HEK293 (cell line): ENCODE measurements around the gene CACNA2D1.

Experiments
- CTCF ChIA-PET: fragments of 350-600 bp; formaldehyde crosslinking; extraction: SDS; loops from one replicate; lab custom pipeline; 2021; ENCODE audit warnings: antibody characterized with exemption; lab: Yijun Ruan, JAX
- POLR2A ChIA-PET: fragments of 300-600 bp; formaldehyde crosslinking; extraction: SDS; loops from one replicate; lab custom pipeline; 2020; ENCODE audit warnings: antibody characterized with exemption, inconsistent platforms; lab: Yijun Ruan, JAX
- H3K27ac ChIP-seq: fragments of 200-500 bp; sonication (Bioruptor generic); 2 replicates; pipeline ENCODE4 v1.5.1; 2014; ENCODE audit warnings: low read depth, low read length, control low read depth, inconsistent platforms; ENCODE audit errors: extremely low read depth
- H3K36me3 ChIP-seq, 2 experiments: fragments of 200-500 bp in 1 of 2; sonication (Bioruptor generic) in 1 of 2; 1 replicate in 1 of 2; 2 replicates in 1 of 2; pipeline ENCODE4 v1.5.1; 2014 to 2017; ENCODE audit warnings: inconsistent platforms in 2 of 2, low read length in 2 of 2; ENCODE audit not compliant: control insufficient read depth in 2 of 2, insufficient read depth in 1 of 2
- H3K4me1 ChIP-seq: fragments of 200-500 bp; sonication (Bioruptor generic); 2 replicates; pipeline ENCODE4 v1.5.1; 2014; ENCODE audit warnings: mild to moderate bottlenecking, low read length, inconsistent platforms; ENCODE audit not compliant: control insufficient read depth, insufficient read depth
- H3K4me3 ChIP-seq: 2 replicates; pipeline ENCODE4 v1.5.1; 2011; ENCODE audit warnings: low read depth, mild to moderate bottlenecking, control low read depth, low read length, moderate library complexity
- H3K9me3 ChIP-seq: fragments of 200-500 bp; sonication (Bioruptor generic); 2 replicates; pipeline ENCODE4 v1.5.1; 2014; ENCODE audit warnings: low read depth, low read length, inconsistent platforms; ENCODE audit not compliant: control insufficient read depth, insufficient read depth
- BCL11A ChIP-seq: fragments of 450-650 bp; formaldehyde crosslinking; IDR thresholded peaks from 2 replicates; pipeline ENCODE4 v1.5.1; 2016; ENCODE audit warnings: low read depth, missing biosample characterization, missing genetic modification characterization
- BCL11B ChIP-seq: fragments of 450-650 bp; formaldehyde crosslinking; IDR thresholded peaks from 2 replicates; pipeline ENCODE4 v1.5.1; 2016; ENCODE audit warnings: low read depth, missing biosample characterization, missing genetic modification characterization
- KLF17 ChIP-seq: fragments of 450-650 bp; formaldehyde crosslinking; IDR thresholded peaks from 2 replicates; pipeline ENCODE4 v1.5.1; 2016; ENCODE audit warnings: missing biosample characterization, missing genetic modification characterization
- PATZ1 ChIP-seq: fragments of 450-650 bp; formaldehyde crosslinking; IDR thresholded peaks from 2 replicates; pipeline ENCODE4 v1.5.1; 2016; ENCODE audit warnings: missing biosample characterization, missing genetic modification characterization
- PBX3 ChIP-seq: sonication (generic); formaldehyde crosslinking; IDR thresholded peaks from 2 replicates; pipeline ENCODE4 v1.8.1; 2022; ENCODE audit warnings: mild to moderate bottlenecking, moderate library complexity, missing genetic modification reagents
- PRDM1 ChIP-seq: fragments of 450-650 bp; formaldehyde crosslinking; IDR thresholded peaks from 2 replicates; pipeline ENCODE4; 2016; ENCODE audit warnings: missing biosample characterization, missing genetic modification characterization
- TSHZ1 ChIP-seq: fragments of 450-650 bp; formaldehyde crosslinking; IDR thresholded peaks from 2 replicates; pipeline ENCODE4 v1.5.1; 2016; ENCODE audit warnings: missing biosample characterization, missing genetic modification characterization, borderline replicate concordance
- WT1 ChIP-seq: fragments of 450-650 bp; formaldehyde crosslinking; IDR thresholded peaks from 2 replicates; pipeline ENCODE4 v1.5.1; 2016; ENCODE audit warnings: missing biosample characterization, missing genetic modification characterization
- ZBTB10 ChIP-seq: fragments of 450-650 bp; formaldehyde crosslinking; IDR thresholded peaks from 2 replicates; pipeline ENCODE4 v1.5.1; 2016; ENCODE audit warnings: missing biosample characterization, missing genetic modification characterization
- ZBTB48 ChIP-seq: fragments of 450-650 bp; formaldehyde crosslinking; IDR thresholded peaks from 2 replicates; pipeline ENCODE4 v1.5.1; 2016; ENCODE audit warnings: missing biosample characterization, missing genetic modification characterization
- ZBTB6 ChIP-seq: fragments of 450-650 bp; formaldehyde crosslinking; IDR thresholded peaks from 2 replicates; pipeline ENCODE4 v1.5.1; 2017; ENCODE audit warnings: missing biosample characterization, missing genetic modification characterization
- ZBTB8A ChIP-seq: fragments of 450-650 bp; formaldehyde crosslinking; IDR thresholded peaks from 2 replicates; pipeline ENCODE4 v1.5.1; 2016; ENCODE audit warnings: missing biosample characterization, missing genetic modification characterization
- ZNF157 ChIP-seq: fragments of 450-650 bp; formaldehyde crosslinking; IDR thresholded peaks from 2 replicates; pipeline ENCODE4 v1.5.1; 2016; ENCODE audit warnings: missing biosample characterization, missing genetic modification characterization
- ZNF16 ChIP-seq: fragments of 450-650 bp; formaldehyde crosslinking; IDR thresholded peaks from 2 replicates; pipeline ENCODE4 v1.5.1; 2016; ENCODE audit warnings: low read depth, missing biosample characterization, missing genetic modification characterization
- ZNF184 ChIP-seq: fragments of 450-650 bp; IDR thresholded peaks from 2 replicates; pipeline ENCODE4 v1.5.1; 2018; ENCODE audit warnings: missing biosample characterization, mild to moderate bottlenecking, missing genetic modification characterization
- ZNF2 ChIP-seq: fragments of 450-650 bp; formaldehyde crosslinking; IDR thresholded peaks from 2 replicates; pipeline ENCODE4 v1.5.1; 2016; ENCODE audit warnings: missing biosample characterization, missing genetic modification characterization
- ZNF248 ChIP-seq: fragments of 450-650 bp; formaldehyde crosslinking; IDR thresholded peaks from 2 replicates; pipeline ENCODE4 v1.5.1; 2017; ENCODE audit warnings: missing biosample characterization, missing genetic modification characterization
- ZNF473 ChIP-seq: fragments of 450-650 bp; formaldehyde crosslinking; IDR thresholded peaks from 2 replicates; pipeline ENCODE4 v1.5.1; 2017; ENCODE audit warnings: missing biosample characterization, missing genetic modification characterization
- ZNF529 ChIP-seq: fragments of 450-650 bp; formaldehyde crosslinking; IDR thresholded peaks from 2 replicates; pipeline ENCODE4 v1.5.1; 2017; ENCODE audit warnings: missing genetic modification characterization, missing biosample characterization; ENCODE audit not compliant: insufficient replicate concordance
- ZNF555 ChIP-seq: fragments of 450-650 bp; formaldehyde crosslinking; conservative IDR thresholded peaks from 2 replicates; pipeline ENCODE4 v1.5.1; 2017; ENCODE audit warnings: missing biosample characterization, mild to moderate bottlenecking, missing genetic modification characterization, inconsistent platforms
- ZNF600 ChIP-seq: fragments of 450-650 bp; formaldehyde crosslinking; IDR thresholded peaks from 2 replicates; pipeline ENCODE4 v1.5.1; 2016; ENCODE audit warnings: missing biosample characterization, missing genetic modification characterization
- ZNF664 ChIP-seq: fragments of 450-650 bp; formaldehyde crosslinking; IDR thresholded peaks from 2 replicates; pipeline ENCODE4 v1.5.1; 2016; ENCODE audit warnings: missing biosample characterization, missing genetic modification characterization
- ZNF747 ChIP-seq: fragments of 450-650 bp; formaldehyde crosslinking; IDR thresholded peaks from 2 replicates; pipeline ENCODE4 v1.5.1; 2016; ENCODE audit warnings: missing biosample characterization, missing genetic modification characterization
- ZSCAN16 ChIP-seq: fragments of 450-650 bp; formaldehyde crosslinking; IDR thresholded peaks from 2 replicates; pipeline ENCODE4 v1.5.1; 2016; ENCODE audit warnings: missing biosample characterization, missing genetic modification characterization

CACNA2D1 gene

GRCh38 chr7:82146491-82146890 lies 297.1 kb downstream of the CACNA2D1 start:
- TF ChIP-seq BCL11B (tag by site-specific recombination) (no peak), PBX3 (CRISPR knock-in tag) (no peak), ZNF747 (tag by site-specific recombination) (no peak), PRDM1 (tag by site-specific recombination) (no peak), ZBTB6 (tag by site-specific recombination) (no peak), ZNF184 (tag by site-specific recombination) (no peak), ZSCAN16 (tag by site-specific recombination) (no peak), ZBTB10 (tag by site-specific recombination) (no peak), ZNF473 (tag by site-specific recombination) (no peak), TSHZ1 (tag by site-specific recombination) (no peak)
- H3K9me3 ChIP-seq, result no peaks in the 10 kb centered on the region
- POLR2A ChIA-PET, result no interaction called here
- no peaks in the 10 kb centered on the region for H3K36me3 ChIP-seq
- H3K27ac ChIP-seq, result no peak overlapping the region
- H3K4me1 ChIP-seq, result no peaks in the 10 kb centered on the region
- H3K4me3 ChIP-seq, result no peak overlapping the region
- CTCF ChIA-PET, result interaction anchor here (0.5 to 0.6 kb wide), 2 partner anchors 67 to 624 kb away, joined by 3 to 7 read pairs; no protein-coding TSS in a partner anchor

GRCh38 chr7:82142263-82142864 lies 301.2 kb downstream of the CACNA2D1 start:
- H3K4me3 ChIP-seq, result no peak overlapping the region
- ChIA-PET POLR2A (no interaction called here), CTCF (no interaction called here)
- H3K4me1 ChIP-seq, result no peaks in the 10 kb centered on the region
- H3K36me3 ChIP-seq, result no peaks in the 10 kb centered on the region
- no peaks in the 10 kb centered on the region for H3K9me3 ChIP-seq
- H3K27ac ChIP-seq, result no peak overlapping the region
- TF ChIP-seq PATZ1 (tag by site-specific recombination), result no peak
- TF ChIP-seq ZNF248 (tag by site-specific recombination), result no peak
- TF ChIP-seq ZNF157 (tag by site-specific recombination), result no peak
- TF ChIP-seq ZBTB8A (tag by site-specific recombination), result no peak
- TF ChIP-seq ZNF16 (tag by site-specific recombination), result no peak
- no peak for TF ChIP-seq ZBTB48 (tag by site-specific recombination)
- TF ChIP-seq ZNF2 (tag by site-specific recombination), result no peak
- TF ChIP-seq ZNF747 (tag by site-specific recombination), result no peak
- no peak for TF ChIP-seq ZNF600
- TF ChIP-seq BCL11A (tag by site-specific recombination), result no peak
- TF ChIP-seq WT1 (tag by site-specific recombination), result no peak
- TF ChIP-seq ZNF473 (tag by site-specific recombination), result no peak
- TF ChIP-seq ZNF529 (tag by site-specific recombination), result no peak
- no peak for TF ChIP-seq ZNF555
- no peak for TF ChIP-seq KLF17 (tag by site-specific recombination)
- no peak for TF ChIP-seq ZNF664
